ENCODE results near the gene TAPBP. TPM values are rescaled to one million over a fixed set of nuclear protein-coding genes. Genes with fewer than 3 reads are reported as not detected.

The TAPBP gene
- total and polyA plus RNA-seq, 7 donors, result 7.8 to 114 (median 45.7) TPM

DNA sequence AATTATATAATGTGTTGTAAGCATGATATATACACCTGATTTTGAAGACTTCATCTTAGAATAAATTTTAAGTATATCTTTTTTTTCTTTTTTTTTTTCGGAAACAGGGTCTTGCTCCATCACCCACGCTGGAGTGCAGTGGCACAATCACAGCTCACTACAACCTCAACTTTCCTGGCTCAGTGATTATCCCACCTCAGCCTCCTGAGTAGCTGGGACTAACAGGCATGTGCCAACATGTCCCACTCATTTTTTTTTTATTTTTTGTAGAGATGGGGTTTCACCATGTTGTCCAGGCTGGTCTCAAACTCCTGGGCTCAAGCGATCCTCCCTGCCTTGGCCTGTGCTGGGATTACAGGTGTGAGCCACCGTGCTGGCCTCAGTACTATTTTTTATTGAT is 59.3 kb downstream of the TAPBP start:
- TF ChIP-seq POLR2A (IDR thresholded peaks at IDR 0.05) (no peak), POLR2AphosphoS5 (IDR thresholded peaks at IDR 0.05) (no peak), EP300 (IDR thresholded peaks at IDR 0.05) (no peak)
- TF ChIP-seq, protein P1, sequence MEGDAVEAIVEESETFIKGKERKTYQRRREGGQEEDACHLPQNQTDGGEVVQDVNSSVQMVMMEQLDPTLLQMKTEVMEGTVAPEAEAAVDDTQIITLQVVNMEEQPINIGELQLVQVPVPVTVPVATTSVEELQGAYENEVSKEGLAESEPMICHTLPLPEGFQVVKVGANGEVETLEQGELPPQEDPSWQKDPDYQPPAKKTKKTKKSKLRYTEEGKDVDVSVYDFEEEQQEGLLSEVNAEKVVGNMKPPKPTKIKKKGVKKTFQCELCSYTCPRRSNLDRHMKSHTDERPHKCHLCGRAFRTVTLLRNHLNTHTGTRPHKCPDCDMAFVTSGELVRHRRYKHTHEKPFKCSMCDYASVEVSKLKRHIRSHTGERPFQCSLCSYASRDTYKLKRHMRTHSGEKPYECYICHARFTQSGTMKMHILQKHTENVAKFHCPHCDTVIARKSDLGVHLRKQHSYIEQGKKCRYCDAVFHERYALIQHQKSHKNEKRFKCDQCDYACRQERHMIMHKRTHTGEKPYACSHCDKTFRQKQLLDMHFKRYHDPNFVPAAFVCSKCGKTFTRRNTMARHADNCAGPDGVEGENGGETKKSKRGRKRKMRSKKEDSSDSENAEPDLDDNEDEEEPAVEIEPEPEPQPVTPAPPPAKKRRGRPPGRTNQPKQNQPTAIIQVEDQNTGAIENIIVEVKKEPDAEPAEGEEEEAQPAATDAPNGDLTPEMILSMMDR (IDR thresholded peaks at IDR 0.05), result no peak
- Histone ChIP-seq H3K36me3 (peaks cover 0 to 46% (median 10%) of the 10 kb centered on the region in 4 donors), H3K4me3 (no peak overlapping the region), H3K27ac (no peak overlapping the region), H3K4me1 (peaks cover 0 to 12% (median 12%) of the 10 kb centered on the region in 4 donors), H3K9me3 (no peaks in the 10 kb centered on the region), H3K27me3 (no peaks in the 10 kb centered on the region)
- 95 to 97% methylated on average over 4 of the region's 4 CpGs for WGBS, 2 donors
- DNase-seq, result peak; percentile 12
- intact Hi-C loops (cut with DNase I), result no loop called here

- intact Hi-C loops (cut with DNase I), result no loop called here
- Histone ChIP-seq H3K4me1 (peaks cover 0 to 25% (median 21%) of the 10 kb centered on the region in 4 donors), H3K36me3 (peaks cover 0 to 31% (median 8%) of the 10 kb centered on the region in 4 donors), H3K27ac (no peak overlapping the region), H3K27me3 (no peaks in the 10 kb centered on the region), H3K4me3 (no peak overlapping the region), H3K9me3 (no peaks in the 10 kb centered on the region)
- DNase-seq, result no peak
- TF ChIP-seq EP300 (IDR thresholded peaks at IDR 0.05), result no peak
- TF ChIP-seq POLR2A (IDR thresholded peaks at IDR 0.05), result no peak
- TF ChIP-seq POLR2AphosphoS5 (IDR thresholded peaks at IDR 0.05), result no peak
- TF ChIP-seq, protein P1 (IDR thresholded peaks at IDR 0.05), result no peak
Measured at GRCh38 chr6:33252759-33253158, 61.1 kb downstream of the TAPBP start.

DNA sequence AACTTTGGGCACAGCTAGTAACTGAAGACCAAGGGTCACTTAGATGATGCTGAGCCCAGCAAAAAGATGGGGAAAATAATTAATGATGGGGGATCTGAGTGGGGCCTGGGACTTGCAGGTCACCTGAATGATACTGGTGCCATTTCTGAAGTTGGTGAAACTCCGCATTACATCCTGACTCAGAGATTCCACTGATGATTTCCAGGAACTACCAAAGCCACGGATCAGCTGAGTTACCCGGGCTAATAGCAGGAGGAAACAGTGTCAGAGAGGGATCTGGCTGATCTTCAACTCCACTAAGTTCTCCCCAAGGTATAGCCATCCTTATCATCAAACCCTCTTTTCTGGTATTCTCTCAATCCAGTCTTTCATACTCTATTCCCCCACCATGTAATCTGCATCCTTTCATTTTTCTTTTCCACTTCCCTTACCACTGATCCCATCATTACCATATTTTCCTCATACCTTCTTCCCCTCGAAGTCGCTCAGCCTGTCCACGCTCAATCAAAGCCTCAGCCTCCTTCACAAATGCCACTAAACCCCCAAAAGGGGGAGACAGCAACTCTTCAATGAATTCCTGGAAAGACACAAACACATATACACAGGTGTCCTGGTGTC is 62.4 kb downstream of the TAPBP start:
- DNase-seq, result no peak
- intact Hi-C loops (cut with DNase I), result no loop called here

DNA sequence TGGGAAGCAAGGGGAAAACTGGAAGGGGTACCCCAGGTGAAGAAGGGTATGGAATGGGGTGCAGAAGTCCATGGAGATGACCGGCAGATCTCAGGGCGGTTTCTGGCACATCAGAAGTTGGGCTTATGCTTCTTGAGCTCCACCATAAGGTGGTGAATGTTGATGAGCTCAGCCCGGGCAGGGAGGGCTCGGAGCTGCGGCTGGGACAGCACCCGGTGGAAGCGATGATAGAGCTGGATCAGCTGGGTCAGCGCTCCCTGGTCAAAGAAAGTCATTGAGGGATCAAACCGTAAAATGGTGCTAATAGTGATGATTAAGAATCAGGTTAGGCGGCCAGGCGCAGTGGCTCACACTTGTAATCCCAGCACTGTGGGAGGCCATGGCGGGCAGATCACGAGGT is 63.1 kb downstream of the TAPBP start:
- Histone ChIP-seq H3K4me1 (peaks cover 0 to 27% (median 24%) of the 10 kb centered on the region in 4 donors), H3K36me3 (peaks cover 0 to 23% (median 4%) of the 10 kb centered on the region in 4 donors), H3K27ac (peak overlapping the region; percentile 89 to 94 (median 94)), H3K4me3 (no peak overlapping the region), H3K27me3 (no peaks in the 10 kb centered on the region), H3K9me3 (no peaks in the 10 kb centered on the region)
- TF ChIP-seq POLR2AphosphoS5 (IDR thresholded peaks at IDR 0.05), result no peak
- TF ChIP-seq POLR2A (IDR thresholded peaks at IDR 0.05), result no peak
- TF ChIP-seq, protein P1 (IDR thresholded peaks at IDR 0.05), result no peak
- TF ChIP-seq EP300 (IDR thresholded peaks at IDR 0.05), result no peak
- WGBS, 2 donors, result 92 to 98% methylated on average over 13 of the region's 13 CpGs
- intact Hi-C loops (cut with DNase I), result no loop called here
- DNase-seq, result no peak

More for the DNA sequence above, 62.4 kb downstream of the TAPBP start:
- no peaks in the 10 kb centered on the region for H3K9me3 ChIP-seq
- no peak for TF ChIP-seq POLR2AphosphoS5 (IDR thresholded peaks at IDR 0.05)
- TF ChIP-seq, protein P1 (IDR thresholded peaks at IDR 0.05), result no peak
- TF ChIP-seq POLR2A (IDR thresholded peaks at IDR 0.05), result no peak
- TF ChIP-seq EP300 (IDR thresholded peaks at IDR 0.05), result no peak
- H3K27me3 ChIP-seq, result no peaks in the 10 kb centered on the region
- H3K36me3 ChIP-seq, result peaks cover 0 to 23% (median 4%) of the 10 kb centered on the region in 4 donors
- H3K4me1 ChIP-seq, result peaks cover 0 to 27% (median 24%) of the 10 kb centered on the region in 4 donors
- H3K27ac ChIP-seq, result no peak overlapping the region
- H3K4me3 ChIP-seq, result no peak overlapping the region
- WGBS, 2 donors, result 88 to 92% methylated on average over 6 of the region's 6 CpGs

All from sigmoid colon (tissue), 7 donors.